BJ (cell line): ENCODE results near the gene NCKAP5L. TPM values are rescaled to one million over a fixed set of nuclear protein-coding genes. Genes with fewer than 3 reads are reported as not detected.

Experiments used
- CTCF ChIA-PET: fragments of 350-600 bp; formaldehyde crosslinking; extraction: SDS; loops from one replicate; lab custom pipeline; 2021; ENCODE audit warnings: antibody characterized with exemption, inconsistent platforms; lab: Yijun Ruan, JAX
- POLR2A ChIA-PET: fragments of 300-600 bp; sonication (Branson Sonifier 250); formaldehyde crosslinking; extraction: SDS; loops from one replicate; lab custom pipeline; 2021; ENCODE audit warnings: antibody characterized with exemption; lab: Charles Lee
- DNase-seq: peaks from one replicate; pipeline ENCODE4 v3.0.0-alpha.2; 2011; ENCODE audit warnings: low read depth
- H3K27me3 ChIP-seq: 2 replicates; pipeline ENCODE4 v1.6.0; 2011; ENCODE audit warnings: low read length; ENCODE audit not compliant: control insufficient read depth, insufficient read depth
- H3K36me3 ChIP-seq: 2 replicates; pipeline ENCODE4 v1.5.1; 2011; ENCODE audit warnings: low read length; ENCODE audit not compliant: control insufficient read depth, insufficient read depth
- H3K4me3 ChIP-seq: 2 replicates; pipeline ENCODE4 v1.5.1; 2011; ENCODE audit warnings: low read depth, mild to moderate bottlenecking, control low read depth, low read length
- polyA plus RNA-seq: library from polyadenylated mRNA; depleted of rRNA; stranded (reverse); fragments of >200 nt; gene quantifications from 2 replicates; pipeline ENCODE4 v1.2.3, GENCODE V29; 2011
- TF ChIP-seq, protein P1 (sequence below): IDR thresholded peaks from 2 replicates; pipeline ENCODE4 v1.5.1; 2011; ENCODE audit warnings: low read depth, mild to moderate bottlenecking, control low read depth, inconsistent platforms, low read length, moderate library complexity; ENCODE audit not compliant: insufficient read depth

The NCKAP5L gene
- polyA plus RNA-seq, 1 experiment, result 13.2 TPM

DNA sequence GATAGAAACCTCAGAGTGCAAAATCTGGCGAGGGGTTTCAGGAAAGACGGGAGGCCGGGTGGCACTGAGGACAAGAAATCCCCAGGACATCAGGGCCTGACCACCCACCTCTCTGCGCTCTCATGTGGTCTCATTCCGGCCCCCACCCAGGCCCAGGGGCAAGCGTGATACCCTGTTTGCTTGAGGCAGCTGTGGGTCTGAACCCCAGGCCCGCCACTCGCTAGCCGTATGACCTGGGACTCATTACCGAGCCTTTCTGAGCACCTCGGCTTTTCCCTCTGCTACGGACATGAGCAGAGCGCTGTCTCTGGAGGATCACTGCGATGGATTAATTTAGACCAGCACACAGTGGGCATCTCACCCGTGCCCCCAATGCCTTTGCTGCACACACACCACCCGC is 40.2 kb upstream of the NCKAP5L start:
- TF ChIP-seq, protein P1, sequence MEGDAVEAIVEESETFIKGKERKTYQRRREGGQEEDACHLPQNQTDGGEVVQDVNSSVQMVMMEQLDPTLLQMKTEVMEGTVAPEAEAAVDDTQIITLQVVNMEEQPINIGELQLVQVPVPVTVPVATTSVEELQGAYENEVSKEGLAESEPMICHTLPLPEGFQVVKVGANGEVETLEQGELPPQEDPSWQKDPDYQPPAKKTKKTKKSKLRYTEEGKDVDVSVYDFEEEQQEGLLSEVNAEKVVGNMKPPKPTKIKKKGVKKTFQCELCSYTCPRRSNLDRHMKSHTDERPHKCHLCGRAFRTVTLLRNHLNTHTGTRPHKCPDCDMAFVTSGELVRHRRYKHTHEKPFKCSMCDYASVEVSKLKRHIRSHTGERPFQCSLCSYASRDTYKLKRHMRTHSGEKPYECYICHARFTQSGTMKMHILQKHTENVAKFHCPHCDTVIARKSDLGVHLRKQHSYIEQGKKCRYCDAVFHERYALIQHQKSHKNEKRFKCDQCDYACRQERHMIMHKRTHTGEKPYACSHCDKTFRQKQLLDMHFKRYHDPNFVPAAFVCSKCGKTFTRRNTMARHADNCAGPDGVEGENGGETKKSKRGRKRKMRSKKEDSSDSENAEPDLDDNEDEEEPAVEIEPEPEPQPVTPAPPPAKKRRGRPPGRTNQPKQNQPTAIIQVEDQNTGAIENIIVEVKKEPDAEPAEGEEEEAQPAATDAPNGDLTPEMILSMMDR, result no peak
- DNase-seq, result no peak
- ChIA-PET CTCF (interaction anchor here (0.6 to 6.8 kb wide), 19 partner anchors 13 to 231 kb away, joined by 3 to 91 read pairs (median 10); partner anchors contain the start of gene TMBIM6), POLR2A (no interaction called here)
- Histone ChIP-seq H3K36me3 (no peaks in the 10 kb centered on the region), H3K4me3 (no peak overlapping the region), H3K27me3 (peaks cover 4% of the 10 kb centered on the region; the same call in 1 of the 2 replicates)

DNA sequence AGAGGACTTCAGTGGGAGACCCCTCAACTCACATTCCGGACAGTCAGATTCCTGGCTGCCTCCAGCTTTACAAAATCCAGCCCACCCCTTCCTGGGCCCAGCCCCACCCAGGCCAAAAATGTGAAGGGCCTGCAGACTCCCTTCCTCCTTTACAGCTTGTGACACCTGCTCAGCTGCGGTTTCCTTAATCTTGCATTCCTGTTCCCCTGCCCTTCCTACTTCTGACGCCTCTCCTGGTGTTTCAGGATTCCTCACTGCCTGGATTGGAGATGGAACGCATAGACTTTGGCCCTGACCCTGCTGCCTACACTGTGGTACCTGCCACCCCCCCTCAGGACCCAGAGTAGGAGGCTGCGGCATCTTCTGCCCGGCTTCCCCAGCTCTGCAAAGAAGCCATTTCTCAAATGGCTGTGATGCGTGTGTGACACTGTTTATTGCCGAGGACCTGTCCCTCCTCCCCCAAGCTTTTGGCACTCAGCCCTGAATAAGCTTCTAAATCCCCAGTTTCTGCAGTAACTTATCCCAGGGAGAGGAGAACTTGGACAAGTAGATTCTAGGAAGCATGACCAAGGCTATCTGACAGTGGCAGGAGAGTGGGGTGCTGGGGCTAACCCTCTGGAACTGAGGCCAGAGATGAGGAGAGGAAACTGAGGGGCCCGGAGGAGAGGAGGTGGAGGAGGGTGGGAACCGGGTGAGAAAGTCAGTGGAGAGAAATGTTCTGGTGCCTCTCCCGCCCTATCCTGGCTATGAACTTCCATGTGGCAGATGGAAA is 39.5 kb upstream of the NCKAP5L start:
- TF ChIP-seq, protein P1, result no peak
- ChIA-PET CTCF (interaction anchor here (0.6 to 6.8 kb wide), 31 partner anchors 11 to 207 kb away, joined by 3 to 91 read pairs (median 7); partner anchors contain the start of gene BCDIN3D), POLR2A (no interaction called here)
- Histone ChIP-seq H3K4me3 (no peak overlapping the region), H3K36me3 (no peaks in the 10 kb centered on the region), H3K27me3 (peaks cover 4% of the 10 kb centered on the region; the same call in 1 of the 2 replicates)
- DNase-seq, result no peak

DNA sequence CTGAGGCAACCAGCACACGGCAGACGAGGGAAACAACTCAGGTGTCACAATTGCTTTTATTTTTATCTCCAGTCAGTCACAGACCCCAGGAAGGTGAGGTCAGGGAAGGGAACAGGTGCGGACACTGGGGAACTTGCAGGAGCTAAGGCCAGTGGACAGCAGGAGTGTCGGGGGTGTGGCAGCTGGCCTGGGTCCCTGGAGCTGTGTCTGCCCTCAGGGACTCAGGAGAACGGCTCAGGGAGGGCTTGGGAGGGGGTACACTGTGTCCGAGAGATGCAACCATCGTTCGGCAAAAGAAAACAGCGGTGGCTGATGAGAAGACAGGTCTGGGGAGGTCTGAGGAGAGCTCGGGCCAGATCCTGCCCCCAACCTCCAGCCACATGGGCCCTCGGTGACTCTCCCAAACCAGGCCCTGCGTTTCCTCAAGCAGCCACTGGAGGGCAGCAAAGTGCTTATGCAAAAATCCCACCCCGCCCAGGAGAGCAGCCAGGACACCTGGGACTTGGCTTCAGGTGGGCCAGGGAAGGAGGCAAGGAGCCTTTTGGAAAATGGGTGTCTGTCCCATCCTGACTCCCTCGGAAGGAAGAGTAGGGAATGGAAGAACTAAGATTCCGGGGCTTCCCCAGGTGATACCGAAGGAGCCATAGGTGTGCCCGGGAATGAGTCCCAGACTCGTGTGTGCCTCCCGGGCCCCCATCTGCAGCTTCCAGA is 38.8 kb upstream of the NCKAP5L start:
- peaks cover 4% of the 10 kb centered on the region; the same call in 1 of the 2 replicates for H3K27me3 ChIP-seq
- TF ChIP-seq, protein P1, result peak; percentile 97
- DNase-seq, result no peak
- no peaks in the 10 kb centered on the region for H3K36me3 ChIP-seq
- ChIA-PET POLR2A (no interaction called here), CTCF (interaction anchor here (0.6 to 6.8 kb wide), 36 partner anchors 9 to 208 kb away, joined by 3 to 91 read pairs (median 5); partner anchors contain the start of genes BCDIN3D and NCKAP5L)
- no peak overlapping the region for H3K4me3 ChIP-seq

DNA sequence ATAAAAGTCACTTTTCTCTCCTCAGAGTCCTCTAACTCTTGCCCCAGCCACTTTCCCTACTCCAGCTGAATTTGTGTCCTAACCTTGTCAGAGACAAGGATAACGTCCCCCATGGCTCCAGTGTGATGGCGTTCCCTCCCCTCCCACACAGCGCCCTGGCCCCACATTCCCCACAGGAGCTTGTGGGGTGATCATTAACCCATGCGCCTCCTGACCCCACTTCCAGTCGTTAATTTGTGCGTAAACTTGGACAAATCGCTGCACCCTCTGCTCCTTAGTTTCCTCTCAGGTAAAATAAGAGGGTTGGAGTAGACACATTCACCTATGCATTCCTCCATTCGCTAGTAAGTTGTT is 37.5 kb upstream of the NCKAP5L start:
- TF ChIP-seq, protein P1, result no peak
- CTCF ChIA-PET, result interaction anchor here (0.8 to 6.8 kb wide), 16 partner anchors 9 to 201 kb away, joined by 3 to 91 read pairs (median 8); partner anchors contain the start of genes BCDIN3D and NCKAP5L
- H3K36me3 ChIP-seq, result no peaks in the 10 kb centered on the region
- H3K4me3 ChIP-seq, result no peak overlapping the region
- DNase-seq, result no peak
- H3K27me3 ChIP-seq, result peaks cover 4% of the 10 kb centered on the region; the same call in 1 of the 2 replicates
- POLR2A ChIA-PET, result no interaction called here
